WTC11 (cell line): ENCODE results near the gene THBS3. TPM values are rescaled to one million over a fixed set of nuclear protein-coding genes. Genes with fewer than 3 reads are reported as not detected.
"Not testable (repeated sequence)": the region's sequence is repeated elsewhere in the genome, so short reads cannot be mapped to it uniquely, and the experiment has no call there.

Experiments used
- ATAC-seq: fragments of 200-7000 bp; cut with Tn5 transposase; 2 replicates; pipeline ENCODE4 v1.10.0; 2021; ENCODE audit warnings: mild to moderate bottlenecking, moderate library complexity
- CTCF ChIA-PET: fragments of 300-600 bp; sonication (Branson Sonifier 250); formaldehyde crosslinking; loops from one replicate; lab custom pipeline; 2021; ENCODE audit warnings: antibody characterized with exemption; lab: Charles Lee
- POLR2A ChIA-PET: fragments of 350-600 bp; sonication (Branson Sonifier 250); formaldehyde crosslinking; loops from one replicate; lab custom pipeline; 2021; ENCODE audit warnings: antibody characterized with exemption; lab: Charles Lee
- DNase-seq: peaks from one replicate; pipeline ENCODE4 v3.0.0; 2021; ENCODE audit warnings: low spot score
- H3K27ac Mint-ChIP-seq: 2 replicates; pipeline ENCODE4 v1.8.0; 2021; ENCODE audit warnings: mixed read lengths
- H3K27me3 Mint-ChIP-seq: 2 replicates; pipeline ENCODE4 v1.8.0; 2021; ENCODE audit warnings: low read depth, mild to moderate bottlenecking, moderate library complexity, mixed read lengths
- H3K36me3 Mint-ChIP-seq: 2 replicates; pipeline ENCODE4 v1.8.0; 2021; ENCODE audit warnings: mixed read lengths
- H3K4me1 Mint-ChIP-seq: 2 replicates; pipeline ENCODE4 v1.8.0; 2022; ENCODE audit warnings: mixed read lengths
- H3K4me3 Mint-ChIP-seq: 2 replicates; pipeline ENCODE4 v1.8.0; 2021; ENCODE audit warnings: mild to moderate bottlenecking, moderate library complexity, mixed read lengths
- H3K9me3 Mint-ChIP-seq: 2 replicates; pipeline ENCODE4 v1.8.0; 2021; ENCODE audit warnings: mixed read lengths
- ATF2 ChIP-seq: sonication (generic); formaldehyde crosslinking; IDR thresholded peaks from 2 replicates; pipeline ENCODE4 v1.8.1; 2022; ENCODE audit warnings: low read depth, missing genetic modification reagents, borderline replicate concordance
- CBFB ChIP-seq: sonication (generic); formaldehyde crosslinking; IDR thresholded peaks from 2 replicates; pipeline ENCODE4 v1.8.1; 2022; ENCODE audit warnings: mild to moderate bottlenecking, low read depth, missing genetic modification reagents
- CTCF ChIP-seq: fragments of 200-600 bp; IDR thresholded peaks from 2 replicates; pipeline ENCODE4 v1.8.0; 2022; ENCODE audit warnings: antibody characterized with exemption
- FOXK1 ChIP-seq: sonication (generic); formaldehyde crosslinking; IDR thresholded peaks from 2 replicates; pipeline ENCODE4 v1.8.0; 2022; ENCODE audit warnings: mild to moderate bottlenecking, moderate library complexity, missing genetic modification reagents
- GABPB1 ChIP-seq: sonication (generic); formaldehyde crosslinking; IDR thresholded peaks from 2 replicates; pipeline ENCODE4 v1.8.1; 2023; ENCODE audit warnings: mild to moderate bottlenecking, missing genetic modification reagents
- HMGXB4 ChIP-seq: sonication (generic); formaldehyde crosslinking; IDR thresholded peaks from 2 replicates; pipeline ENCODE4 v1.8.1; 2023; ENCODE audit warnings: mild to moderate bottlenecking, moderate library complexity, missing genetic modification reagents
- MAX ChIP-seq: sonication (generic); formaldehyde crosslinking; IDR thresholded peaks from 2 replicates; pipeline ENCODE4 v1.8.0; 2022; ENCODE audit warnings: mild to moderate bottlenecking, missing genetic modification reagents
- RELA ChIP-seq: sonication (generic); formaldehyde crosslinking; IDR thresholded peaks from 2 replicates; pipeline ENCODE4 v1.8.1; 2022; ENCODE audit warnings: missing genetic modification reagents, mild to moderate bottlenecking, borderline replicate concordance
- SMAD3 ChIP-seq: sonication (generic); formaldehyde crosslinking; IDR thresholded peaks from 2 replicates; pipeline ENCODE4 v1.8.0; 2022; ENCODE audit warnings: missing genetic modification reagents, mild to moderate bottlenecking, borderline replicate concordance
- USF2 ChIP-seq: sonication (generic); formaldehyde crosslinking; IDR thresholded peaks from 2 replicates; pipeline ENCODE4 v1.8.1; 2023; ENCODE audit warnings: mild to moderate bottlenecking, missing genetic modification reagents, moderate library complexity
- ZNF138 ChIP-seq: sonication (generic); formaldehyde crosslinking; conservative IDR thresholded peaks from 2 replicates; pipeline ENCODE4 v1.8.1; 2022; ENCODE audit warnings: mild to moderate bottlenecking, moderate library complexity, missing genetic modification reagents
- total RNA-seq: library from RNA; stranded (reverse); gene quantifications from 3 replicates; pipeline ENCODE4 v1.2.3, GENCODE V29; 2021

THBS3 gene
- total RNA-seq, 1 experiment from 2014 or later: 5.3 TPM

GRCh38 chr1:155168105-155168445 lies 39.6 kb downstream of the THBS3 start:
- not testable (repeated sequence) for DNase-seq, H3K9me3 Mint-ChIP-seq, ATAC-seq, H3K27ac Mint-ChIP-seq, H3K27me3 Mint-ChIP-seq
- CTCF ChIA-PET: interaction anchor here (0.7 to 12.2 kb wide), 45 partner anchors 8 to 305 kb away, joined by 3 to 605 read pairs (median 8); partner anchors contain the start of genes ADAM15, CKS1B, DPM3 and EFNA1
- POLR2A ChIA-PET: interaction anchor here (0.5 to 1.3 kb wide), 4 partner anchors 17 to 77 kb away, joined by 3 to 4 read pairs (median 4); no protein-coding TSS in a partner anchor
- 0 out of 2 replicates have a peak, but pooled peaks have one; percentile 5 for TF ChIP-seq FOXK1 (CRISPR knock-in tag)
- peaks cover 16% of the 10 kb centered on the region for H3K36me3 Mint-ChIP-seq
- peaks cover 26% of the 10 kb centered on the region for H3K4me1 Mint-ChIP-seq
- peak overlapping the region; percentile 89 for H3K4me3 Mint-ChIP-seq

- Mint-ChIP-seq H3K27ac (peak overlapping the region; percentile 90), H3K9me3 (peaks cover 4% of the 10 kb centered on the region), H3K4me1 (peaks cover 24% of the 10 kb centered on the region)
- POLR2A ChIA-PET: interaction anchor here (1.0 to 1.6 kb wide), 7 partner anchors 27 to 103 kb away, joined by 3 to 4 read pairs (median 3); no protein-coding TSS in a partner anchor
- TF ChIP-seq CBFB (CRISPR knock-in tag) (no peak), ZNF138 (CRISPR knock-in tag) (no peak), FOXK1 (CRISPR knock-in tag) (0 out of 2 replicates have a peak, but pooled peaks have one; percentile 9), CTCF (peak; percentile 94), SMAD3 (CRISPR knock-in tag) (0 out of 2 replicates have a peak, but pooled peaks have one; percentile 45), MAX (CRISPR knock-in tag) (peak; percentile 33; the same call in 1 of the 2 replicates), HMGXB4 (CRISPR knock-in tag) (peak; percentile 32; the same call in 1 of the 2 replicates)
- TF ChIP-seq, all 79 proteins: peak for 5
- CTCF ChIA-PET: interaction anchor here (0.6 to 12.2 kb wide), 60 partner anchors 8 to 608 kb away, joined by 3 to 605 read pairs (median 6); partner anchors contain the start of genes ADAM15, CKS1B, DPM3 and EFNA1
- H3K4me3 Mint-ChIP-seq: peak overlapping the region; percentile 89
- H3K27me3 Mint-ChIP-seq: no peaks in the 10 kb centered on the region; the same call in 1 of the 2 replicates
- DNase-seq: peak; percentile 95
- peaks cover 16% of the 10 kb centered on the region for H3K36me3 Mint-ChIP-seq
- ATAC-seq: peak; percentile 75
Observed at GRCh38 chr1:155167166-155168104, 40.3 kb downstream of the THBS3 start.

- ATAC-seq: peak; percentile 29
- ChIA-PET POLR2A (interaction anchor here (1.0 to 1.6 kb wide), 6 partner anchors 29 to 102 kb away, joined by 3 to 4 read pairs (median 3); partner anchors contain the start of gene SLC50A1), CTCF (interaction anchor here (0.6 to 12.2 kb wide), 52 partner anchors 9 to 607 kb away, joined by 3 to 605 read pairs (median 8); partner anchors contain the start of genes ADAM15, CKS1B, DPM3 and EFNA1)
- no peaks in the 10 kb centered on the region; the same call in 1 of the 2 replicates for H3K27me3 Mint-ChIP-seq
- peak overlapping the region; percentile 94 for H3K27ac Mint-ChIP-seq
- H3K36me3 Mint-ChIP-seq: peaks cover 16% of the 10 kb centered on the region
- DNase-seq: peak; percentile 82
- peaks cover 4% of the 10 kb centered on the region for H3K9me3 Mint-ChIP-seq
- H3K4me3 Mint-ChIP-seq: peak overlapping the region; percentile 89
- peaks cover 17% of the 10 kb centered on the region for H3K4me1 Mint-ChIP-seq
- 0 out of 2 replicates have a peak, but pooled peaks have one; percentile 56 for TF ChIP-seq CBFB (CRISPR knock-in tag)
- peak; percentile 58 for TF ChIP-seq USF2 (CRISPR knock-in tag)
- peak; percentile 75 for TF ChIP-seq FOXK1 (CRISPR knock-in tag)
- no peak for TF ChIP-seq RELA
- no peak for TF ChIP-seq GABPB1 (CRISPR knock-in tag)
- no peak for TF ChIP-seq CTCF
- TF ChIP-seq ATF2: no peak
- TF ChIP-seq MAX (CRISPR knock-in tag): peak; percentile 74; the same call in 1 of the 2 replicates
Observed at GRCh38 chr1:155166471-155167165, 41.1 kb downstream of the THBS3 start.
